Mammary epithelial cell (primary cell): Measurements from ENCODE around the gene SH3D19.

ENCODE experiments used
- EZH2 ChIP-seq: IDR thresholded peaks from 2 replicates; pipeline ENCODE4 v1.6.1; 2012; ENCODE audit warnings: low read length, inconsistent platforms, borderline replicate concordance
- TF ChIP-seq, protein P1 (sequence below), 2 donors: IDR thresholded peaks in 1 of 2; conservative IDR thresholded peaks in 1 of 2; 2 replicates each; pipeline ENCODE4 v1.5.1; 2011 to 2012; ENCODE audit warnings: inconsistent platforms in 2 of 2, low read length in 2 of 2, mild to moderate bottlenecking in 2 of 2, control low read depth in 1 of 2, low read depth in 1 of 2; ENCODE audit not compliant: insufficient read depth in 1 of 2; ENCODE audit errors: extremely low read depth in 1 of 2

DNA sequence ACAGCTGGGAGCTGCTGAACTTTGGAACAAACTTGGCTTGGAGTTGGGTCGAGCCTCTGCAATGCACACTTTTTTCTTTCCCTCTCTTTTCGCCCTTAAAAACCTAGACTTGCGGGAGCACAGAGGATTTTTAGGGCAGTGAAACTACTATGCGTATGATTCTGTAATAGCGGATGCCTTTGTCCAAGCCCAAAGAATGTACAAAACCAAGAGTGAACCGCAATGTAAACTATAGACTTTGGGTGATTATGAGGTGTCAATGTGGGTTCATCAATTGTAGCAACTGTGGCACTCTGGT, 493 bp upstream of the SH3D19 start:
- no peak for TF ChIP-seq EZH2
- TF ChIP-seq, protein P1, sequence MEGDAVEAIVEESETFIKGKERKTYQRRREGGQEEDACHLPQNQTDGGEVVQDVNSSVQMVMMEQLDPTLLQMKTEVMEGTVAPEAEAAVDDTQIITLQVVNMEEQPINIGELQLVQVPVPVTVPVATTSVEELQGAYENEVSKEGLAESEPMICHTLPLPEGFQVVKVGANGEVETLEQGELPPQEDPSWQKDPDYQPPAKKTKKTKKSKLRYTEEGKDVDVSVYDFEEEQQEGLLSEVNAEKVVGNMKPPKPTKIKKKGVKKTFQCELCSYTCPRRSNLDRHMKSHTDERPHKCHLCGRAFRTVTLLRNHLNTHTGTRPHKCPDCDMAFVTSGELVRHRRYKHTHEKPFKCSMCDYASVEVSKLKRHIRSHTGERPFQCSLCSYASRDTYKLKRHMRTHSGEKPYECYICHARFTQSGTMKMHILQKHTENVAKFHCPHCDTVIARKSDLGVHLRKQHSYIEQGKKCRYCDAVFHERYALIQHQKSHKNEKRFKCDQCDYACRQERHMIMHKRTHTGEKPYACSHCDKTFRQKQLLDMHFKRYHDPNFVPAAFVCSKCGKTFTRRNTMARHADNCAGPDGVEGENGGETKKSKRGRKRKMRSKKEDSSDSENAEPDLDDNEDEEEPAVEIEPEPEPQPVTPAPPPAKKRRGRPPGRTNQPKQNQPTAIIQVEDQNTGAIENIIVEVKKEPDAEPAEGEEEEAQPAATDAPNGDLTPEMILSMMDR (conservative IDR thresholded peaks at IDR 0.05 in 1 of 2, IDR thresholded peaks at IDR 0.05 in 1 of 2; ENCODE audit: extremely low read depth in 1 of 2, insufficient read depth in 1 of 2, low read depth in 1 of 2, low read length in 2 of 2) = no peak
